ENCODE measurements around the gene CFAP74. TPM values are rescaled to one million over a fixed set of nuclear protein-coding genes. Genes with fewer than 3 reads are reported as not detected.

Gene CFAP74
- total RNA-seq, 1 experiment from 2014 or later, result not detected

DNA sequence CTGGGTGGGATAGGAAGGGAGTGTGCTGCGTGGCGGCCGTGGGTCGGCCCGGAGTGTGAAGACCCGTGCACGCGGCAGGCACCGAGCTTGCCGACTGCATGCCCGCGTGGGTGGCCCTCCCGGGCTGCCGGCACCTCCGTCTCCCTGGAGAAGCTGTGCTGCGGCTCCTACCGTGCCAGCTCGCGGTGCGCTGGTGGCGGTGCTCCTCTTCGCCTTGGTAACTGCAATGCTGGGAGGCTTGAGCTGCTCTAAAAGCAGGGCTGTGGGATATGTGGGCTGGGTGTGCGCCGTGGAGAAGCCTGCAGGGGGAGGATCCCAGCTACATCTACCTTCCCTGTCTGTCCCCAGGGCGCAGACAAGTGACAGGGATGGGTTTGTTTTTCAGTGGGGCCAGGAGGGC is 18.0 kb upstream of the CFAP74 start:
- no peak for DNase-seq (ENCODE audit: low spot score)

DNA sequence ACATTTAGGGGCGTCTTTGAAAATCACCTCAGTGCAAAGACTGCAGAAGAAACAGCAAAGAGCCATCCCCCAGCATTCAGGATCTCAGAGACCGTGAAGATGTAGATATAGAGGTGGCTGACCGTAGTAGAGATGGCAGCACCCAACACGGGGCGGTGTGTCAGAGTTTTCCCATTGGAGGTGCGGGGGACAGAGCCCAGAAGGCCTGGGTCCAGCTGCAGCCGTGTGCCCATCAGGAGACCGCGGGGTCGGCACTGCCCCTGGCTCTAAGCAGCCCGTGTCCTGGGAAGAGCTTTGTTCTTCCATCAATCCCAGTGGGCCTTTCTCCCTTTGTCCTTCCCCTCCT is 16.7 kb upstream of the CFAP74 start:
- DNase-seq (ENCODE audit: low spot score), result no peak

DNA sequence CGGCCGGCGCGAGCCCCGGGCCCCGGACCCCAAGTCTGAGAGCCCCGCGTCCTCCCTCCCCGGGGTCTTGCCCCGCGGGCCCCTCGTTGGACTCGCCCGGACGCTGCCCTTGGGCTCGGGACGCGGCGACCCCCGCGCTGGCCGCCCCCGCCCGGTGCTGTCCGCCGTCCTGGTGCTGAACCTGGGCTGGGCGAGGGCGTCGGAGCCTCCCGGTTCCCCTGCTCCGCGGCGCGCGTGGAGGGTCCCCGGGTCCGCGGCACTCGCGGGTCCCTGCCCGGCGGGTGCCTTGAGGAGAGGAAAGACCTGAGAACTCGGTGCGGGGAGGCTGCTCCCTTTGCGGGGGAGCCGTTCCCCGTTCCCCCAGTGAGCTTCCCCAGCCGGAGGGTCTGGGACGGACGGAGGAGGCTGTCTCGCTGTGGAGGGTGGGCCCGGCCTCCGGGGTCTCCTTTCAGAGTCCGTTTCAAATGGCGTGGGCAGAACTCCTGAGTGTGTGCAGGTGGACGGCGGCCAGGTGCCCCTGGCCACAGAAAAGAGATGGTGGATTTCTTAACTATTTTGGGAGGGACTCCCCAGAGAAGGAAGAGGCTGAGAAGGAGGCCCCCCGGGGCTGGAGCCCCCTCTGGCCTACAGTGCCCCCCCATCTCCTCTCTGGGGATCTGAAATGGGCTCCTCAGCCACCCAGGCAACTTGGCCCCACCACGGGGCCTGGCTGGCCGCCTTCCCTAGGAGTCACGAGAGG is 16.2 kb upstream of the CFAP74 start:
- no peak for DNase-seq (ENCODE audit: low spot score)

DNA sequence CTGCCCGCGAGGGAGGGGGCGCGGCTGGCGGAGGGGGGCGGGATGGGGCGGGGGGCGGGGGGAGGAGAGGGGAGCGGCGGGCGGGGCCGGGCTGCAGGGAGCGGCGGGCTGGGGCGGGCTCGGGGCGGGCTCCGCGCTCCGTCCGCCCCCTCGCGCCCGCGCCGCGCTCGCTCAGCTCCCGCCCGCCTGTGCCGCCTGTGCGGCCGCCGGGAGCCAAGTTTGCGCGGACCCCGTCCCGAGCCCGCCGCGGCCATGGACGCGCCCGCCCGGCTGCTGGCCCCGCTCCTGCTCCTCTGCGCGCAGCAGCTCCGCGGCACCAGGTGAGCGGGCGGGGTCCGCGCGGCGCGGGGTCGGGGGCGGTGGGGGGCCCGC is 15.6 kb upstream of the CFAP74 start, which contains the start of gene GABRD:
TSS of gene GABRD (plus strand) at position 174 of the 372 bp plus-strand sequence. CDS start at position 253, 79 bp downstream.
- DNase-seq (ENCODE audit: low spot score), result no peak

DNA sequence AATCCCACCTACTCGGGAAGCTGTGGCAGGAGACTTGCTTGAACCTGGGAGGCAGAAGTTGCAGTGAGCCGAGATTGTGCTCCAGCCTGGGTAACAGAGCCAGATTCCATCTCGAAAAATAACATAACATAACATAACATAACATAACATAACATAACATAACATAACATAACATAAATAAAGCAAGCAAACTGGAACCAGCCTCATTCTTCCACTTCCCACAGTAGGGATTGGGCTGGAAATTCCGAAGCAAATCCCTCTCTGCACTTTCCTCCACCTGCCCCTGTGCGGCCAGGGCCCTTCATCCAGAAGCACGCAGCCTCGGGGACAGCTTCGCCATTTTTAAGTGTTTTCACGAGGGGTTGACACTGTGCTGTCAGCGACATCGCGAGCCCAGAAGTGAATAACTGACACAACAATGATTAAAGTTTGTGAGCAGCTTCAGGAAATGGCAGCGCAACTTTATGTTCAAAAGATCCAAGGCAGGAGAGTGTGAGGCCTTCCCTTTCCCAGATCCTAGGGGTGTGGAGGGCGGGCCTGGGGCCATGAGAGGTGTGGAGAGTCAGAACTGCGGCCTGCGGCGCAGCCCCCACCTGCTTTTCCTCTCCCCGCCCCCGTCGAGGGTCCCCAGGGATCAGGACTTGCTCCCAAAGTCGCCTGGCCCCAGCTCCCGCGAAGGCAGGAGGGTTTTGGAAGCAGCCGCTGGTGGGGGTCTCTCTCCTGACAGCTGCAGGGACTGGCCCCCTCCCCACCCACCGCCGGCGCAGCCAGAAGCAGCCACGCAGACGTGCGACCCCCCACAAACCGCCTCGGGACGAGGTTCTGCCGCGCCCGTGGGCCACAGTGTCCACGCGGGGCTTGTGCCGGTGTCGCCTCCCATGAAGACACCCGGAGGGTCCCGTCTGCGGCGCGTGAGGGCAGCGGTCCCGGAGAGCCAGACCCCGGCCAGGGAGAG is 14.9 kb upstream of the CFAP74 start:
- DNase-seq (ENCODE audit: low spot score), result no peak

DNA sequence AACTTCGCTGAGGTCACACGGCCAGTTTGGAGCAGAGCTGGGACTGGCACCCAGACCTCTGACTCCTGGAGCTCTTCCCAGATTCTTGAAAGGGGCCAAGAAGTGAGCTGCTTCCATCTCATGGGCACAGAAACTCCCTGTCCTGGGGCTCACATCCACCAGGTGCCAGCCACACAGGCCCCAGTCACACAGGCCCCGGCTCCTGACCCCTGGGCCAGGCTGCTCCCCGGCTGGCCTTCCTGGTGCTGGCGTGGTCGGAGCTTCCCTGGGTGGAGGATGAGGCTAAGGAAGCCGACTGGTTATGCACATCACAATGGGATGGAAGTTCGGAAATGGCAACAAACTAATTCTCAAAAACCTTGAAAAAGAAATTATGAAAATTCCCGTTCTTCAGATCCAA is 12.5 kb upstream of the CFAP74 start:
- DNase-seq (ENCODE audit: low spot score), result no peak

- peak; percentile 48 for DNase-seq (ENCODE audit: low spot score)
These were observed 11.5 kb upstream of the CFAP74 start for GRCh38 chr1:2014741-2015735.

DNA sequence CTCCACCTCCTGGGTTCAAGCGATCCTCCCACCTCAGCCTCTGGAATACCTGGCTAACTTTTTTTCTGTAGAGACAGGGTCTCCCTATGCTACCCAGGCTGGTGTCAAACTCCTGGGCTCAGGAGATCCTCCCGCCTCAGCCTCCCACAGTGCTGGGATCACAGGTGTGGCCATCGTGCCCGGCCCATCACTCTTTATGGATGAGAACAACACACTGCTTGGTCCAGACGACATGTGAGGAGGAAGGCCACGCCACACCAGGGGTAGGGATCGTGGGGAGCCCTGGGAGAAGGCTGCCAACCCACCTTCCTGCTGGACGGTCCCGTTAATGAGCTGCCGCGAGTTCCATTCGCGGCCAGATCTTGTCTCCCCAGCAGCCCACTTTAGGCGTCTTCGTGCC is 10.6 kb upstream of the CFAP74 start:
- DNase-seq (ENCODE audit: low spot score), result no peak

- no peak for DNase-seq (ENCODE audit: low spot score)
These were observed 5.8 kb upstream of the CFAP74 start for GRCh38 chr1:2009101-2010053.

- no peak for DNase-seq (ENCODE audit: low spot score)
These were observed 1.3 kb upstream of the CFAP74 start for GRCh38 chr1:2004856-2005255.

- no peak for DNase-seq (ENCODE audit: low spot score)
These were observed 1.7 kb downstream of the CFAP74 start for GRCh38 chr1:2001773-2002411.

DNA sequence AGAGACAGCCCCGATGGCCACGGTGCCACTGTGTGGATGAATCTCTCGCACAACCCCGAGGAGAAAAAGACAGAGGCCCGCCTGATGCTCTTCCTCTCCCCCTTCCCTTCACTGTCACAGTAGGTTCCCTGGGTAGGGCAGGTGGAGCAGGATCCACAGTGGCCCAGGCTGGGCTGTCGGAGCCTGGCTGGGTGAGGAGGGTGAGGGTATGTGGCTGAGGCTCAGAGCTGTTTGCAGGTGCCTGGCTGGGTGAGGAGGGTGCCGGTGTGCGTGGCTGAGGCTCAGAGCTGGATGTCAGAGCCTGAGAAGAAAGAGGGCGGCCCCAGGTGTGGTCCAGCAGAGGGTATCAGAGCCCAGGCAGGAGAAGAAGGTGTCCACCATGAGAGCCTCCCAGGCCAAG is 2.7 kb downstream of the CFAP74 start:
- DNase-seq (ENCODE audit: low spot score), result no peak

GRCh38 chr1:2000432-2000831 is 3.2 kb downstream of the CFAP74 start:
- DNase-seq (ENCODE audit: low spot score), result no peak

DNA sequence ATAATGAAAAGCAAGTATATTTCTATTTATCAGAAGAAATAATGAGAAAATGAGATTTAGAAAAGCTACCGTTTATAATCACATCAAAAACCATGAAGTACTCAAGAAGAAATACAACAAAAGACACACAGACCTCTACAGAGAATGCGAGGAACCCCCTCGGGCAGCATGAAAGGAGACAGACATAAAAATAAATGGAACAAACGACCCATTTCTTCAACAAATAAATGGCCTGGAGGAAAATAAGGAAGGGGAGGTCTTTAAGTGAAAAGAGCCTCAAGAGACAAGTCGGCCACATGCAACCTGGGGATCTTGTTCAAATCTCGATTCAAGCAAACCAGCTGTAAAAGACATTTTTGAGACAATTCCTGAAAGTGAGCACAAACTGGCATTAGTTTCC is 6.0 kb downstream of the CFAP74 start:
- DNase-seq (ENCODE audit: low spot score), result no peak

DNA sequence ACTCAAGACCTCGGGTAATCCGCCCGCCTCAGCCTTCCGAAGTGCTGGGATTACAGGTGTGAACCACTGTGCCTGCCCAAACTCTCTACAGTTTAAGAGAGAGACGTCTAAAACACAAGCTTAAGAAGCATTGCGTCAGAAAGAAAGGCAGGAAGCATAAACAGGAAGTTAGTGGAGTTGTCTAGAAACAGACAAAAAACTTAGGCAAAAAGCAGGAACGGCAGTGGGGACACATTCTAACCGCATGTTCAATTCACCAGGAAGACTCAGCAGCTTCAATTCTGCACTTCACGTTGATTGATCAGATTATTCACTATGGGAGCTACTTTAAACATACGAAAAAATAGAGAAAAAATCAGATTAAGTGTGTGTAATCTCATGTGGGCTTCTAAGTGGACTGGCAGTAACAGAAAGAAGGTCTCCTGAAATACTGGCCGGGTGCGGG is 7.4 kb downstream of the CFAP74 start:
- no peak for DNase-seq (ENCODE audit: low spot score)

DNA sequence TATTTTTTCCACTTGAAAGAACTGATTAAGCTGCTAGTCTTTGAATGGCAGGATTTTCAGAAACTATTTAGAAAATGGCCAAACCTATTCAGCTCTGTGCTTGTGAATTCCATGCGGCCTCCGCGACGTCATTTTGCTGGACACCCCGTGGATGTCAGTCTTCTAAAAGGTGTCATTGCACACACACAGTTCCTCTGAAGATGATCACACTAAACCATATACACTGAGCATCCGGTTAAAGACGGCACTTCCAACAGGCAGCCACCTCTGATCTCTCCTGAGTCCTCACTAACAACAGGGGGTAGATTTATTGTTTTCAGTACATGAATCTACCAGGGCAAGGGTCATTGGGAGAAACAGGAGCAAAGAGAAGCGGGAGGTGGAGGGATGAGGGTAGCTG is 9.1 kb downstream of the CFAP74 start:
- DNase-seq (ENCODE audit: low spot score), result no peak

- no peak for DNase-seq (ENCODE audit: low spot score)
These were observed 13.4 kb downstream of the CFAP74 start for GRCh38 chr1:1990222-1990621.

- DNase-seq (ENCODE audit: low spot score), result no peak
These were observed 13.8 kb downstream of the CFAP74 start for GRCh38 chr1:1989789-1990188.

- DNase-seq (ENCODE audit: low spot score), result no peak
These were observed 14.5 kb downstream of the CFAP74 start for GRCh38 chr1:1989102-1989542.

All from A172 (cell line).